Suppressor macrophage (primary cell): ENCODE data around the gene TBXT.
"Not testable (repeated sequence)": the region's sequence is repeated elsewhere in the genome, so short reads cannot be mapped to it uniquely, and the experiment has no call there.

Experiments
- DNase-seq, 4 experiments: peaks; one replicate each; pipeline ENCODE4 v3.0.0-alpha.2; 2020 to 2022

TBXT gene

GRCh38 chr6:166169549-166170421 lies 2.1 kb upstream of the TBXT start:
- DNase-seq, result no peak

DNA sequence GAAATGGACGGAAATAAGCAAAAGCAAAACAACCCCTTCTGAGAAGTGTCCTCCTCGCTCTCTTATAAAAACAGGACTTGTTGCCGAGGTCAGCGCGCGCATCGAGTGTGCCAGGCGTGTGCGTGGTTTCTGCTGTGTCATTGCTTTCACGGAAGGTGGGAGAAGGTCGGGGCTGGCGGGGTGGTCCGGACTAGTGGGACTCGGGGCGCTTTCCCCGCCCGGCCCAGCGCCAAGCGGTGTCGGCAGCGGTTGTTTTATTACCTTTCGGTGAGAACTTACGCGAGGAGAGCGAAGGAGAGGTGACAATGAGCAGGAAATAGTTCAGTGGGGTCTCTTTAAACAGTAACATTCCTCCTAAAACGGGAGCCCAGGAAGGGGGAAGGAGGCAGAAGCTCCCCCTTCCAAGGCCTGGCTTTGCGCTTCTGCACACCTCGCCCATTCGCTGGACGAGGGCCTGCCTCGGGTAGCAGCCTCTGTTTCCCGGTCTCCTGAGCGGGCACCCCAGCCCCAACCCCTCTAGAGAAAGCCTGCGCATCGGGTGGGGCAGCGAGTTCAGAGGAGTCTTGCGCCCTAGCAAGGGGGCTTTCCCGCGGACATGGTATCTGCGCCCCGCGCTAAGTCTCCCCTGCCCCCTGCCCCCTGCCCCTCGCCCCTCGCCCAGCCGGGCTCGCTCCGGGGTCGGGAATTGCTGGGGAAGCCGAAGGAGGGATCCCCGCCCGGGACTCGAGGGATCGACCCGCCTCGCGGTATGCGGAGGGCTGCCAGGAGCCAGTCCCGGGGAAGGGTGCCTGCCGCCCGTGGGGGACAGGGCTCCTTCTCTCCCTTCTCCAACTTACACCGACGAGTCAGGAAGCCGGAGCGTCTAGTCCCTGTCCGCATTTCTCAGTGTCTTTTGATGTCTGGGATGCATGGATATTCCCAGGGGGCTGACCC lies 1.2 kb upstream of the TBXT start:
- DNase-seq, result peak in 2 of 4 experiments; percentile 7 to 29

DNA sequence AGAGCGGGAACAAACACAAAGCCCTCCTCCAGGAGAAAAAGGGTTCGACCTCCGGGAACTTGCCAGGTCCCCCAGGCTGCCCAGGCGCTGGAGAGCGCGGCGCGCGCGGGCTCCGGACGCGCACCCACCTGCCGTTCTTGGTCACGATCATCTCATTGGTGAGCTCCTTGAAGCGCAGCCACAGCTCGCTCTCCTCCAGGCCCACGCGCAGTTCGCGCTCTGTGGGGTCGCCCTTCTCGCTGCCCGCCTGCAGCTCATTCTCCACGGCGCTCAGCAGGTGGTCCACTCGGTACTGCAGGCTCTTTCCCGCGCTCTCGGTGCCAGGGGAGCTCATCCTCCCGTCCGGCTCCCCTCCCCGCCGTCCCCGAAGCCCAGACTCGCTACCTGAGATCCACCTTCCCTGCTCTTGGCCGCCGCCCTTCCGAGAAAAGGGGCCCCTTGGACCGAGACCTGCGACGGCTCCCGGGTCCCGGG lies 356 bp downstream of the TBXT start:
- DNase-seq, result no peak

GRCh38 chr6:166166314-166167257 lies 1.1 kb downstream of the TBXT start:
- no peak for DNase-seq

GRCh38 chr6:166165558-166166313 lies 1.9 kb downstream of the TBXT start:
- no peak for DNase-seq

- no peak for DNase-seq
Observed at GRCh38 chr6:166162599-166163342, 4.9 kb downstream of the TBXT start.

DNA sequence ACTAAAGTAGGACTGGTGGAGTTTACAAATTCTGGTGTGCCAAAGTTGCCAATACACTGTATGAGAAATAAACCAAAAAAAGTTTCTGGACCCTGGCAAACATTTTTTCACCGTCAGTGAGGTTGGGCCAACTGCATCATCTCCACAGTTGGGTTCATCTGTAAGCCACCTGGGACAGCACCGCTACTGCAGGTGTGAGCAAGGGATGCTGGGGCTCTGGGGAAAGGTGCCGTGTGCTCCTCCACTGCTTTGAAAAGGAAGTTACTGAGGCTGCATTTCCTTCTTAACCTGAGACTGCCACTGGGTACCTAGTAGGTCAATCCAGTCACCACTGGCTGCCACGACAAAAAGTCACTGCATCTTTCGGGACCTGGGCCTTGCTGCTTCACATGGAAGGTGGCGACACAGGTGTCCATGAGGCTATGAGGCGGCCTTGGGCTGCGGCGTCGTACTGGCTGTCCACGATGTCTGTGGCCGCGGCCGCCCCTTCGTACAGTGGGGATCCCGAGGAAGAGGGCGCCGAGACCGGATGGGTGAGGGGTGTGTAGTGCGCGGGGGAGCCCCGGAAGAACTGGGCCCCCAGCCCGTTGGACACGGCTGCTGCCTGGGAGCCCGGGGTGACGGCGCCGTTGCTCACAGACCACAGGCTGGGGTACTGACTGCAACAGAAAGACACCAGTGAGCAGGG lies 9.6 kb downstream of the TBXT start:
- no peak for DNase-seq

GRCh38 chr6:166156942-166157341 lies 10.7 kb downstream of the TBXT start:
- peak in 3 of 4 experiments; percentile 22 to 32 (median 22) for DNase-seq

GRCh38 chr6:166153966-166154365 lies 13.7 kb downstream of the TBXT start:
- DNase-seq, result no peak

- no peak for DNase-seq
Observed at GRCh38 chr6:166152660-166153059, 15.0 kb downstream of the TBXT start.

DNA sequence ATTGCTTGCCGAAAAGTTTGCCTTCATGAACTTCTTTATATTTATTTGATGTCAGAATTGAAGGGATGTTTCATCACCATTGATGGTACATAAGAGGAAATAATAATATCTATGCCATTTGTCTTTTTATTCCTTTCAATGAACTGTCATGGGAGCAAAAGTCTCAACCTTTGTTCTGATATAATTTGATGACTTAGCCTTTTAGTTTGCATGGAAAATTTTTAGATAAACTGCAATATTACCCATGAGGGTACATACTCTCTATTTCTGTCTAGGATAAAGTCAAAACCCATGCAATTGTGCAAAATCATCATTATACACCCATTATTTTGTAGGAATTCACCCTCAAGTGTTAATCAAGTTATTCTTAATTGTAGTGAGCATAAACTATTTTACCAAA lies 15.9 kb downstream of the TBXT start:
- DNase-seq, result no peak

GRCh38 chr6:166145751-166146150 lies 21.9 kb downstream of the TBXT start:
- no peak for DNase-seq

GRCh38 chr6:166143011-166143410 lies 24.6 kb downstream of the TBXT start:
- DNase-seq, result no peak

DNA sequence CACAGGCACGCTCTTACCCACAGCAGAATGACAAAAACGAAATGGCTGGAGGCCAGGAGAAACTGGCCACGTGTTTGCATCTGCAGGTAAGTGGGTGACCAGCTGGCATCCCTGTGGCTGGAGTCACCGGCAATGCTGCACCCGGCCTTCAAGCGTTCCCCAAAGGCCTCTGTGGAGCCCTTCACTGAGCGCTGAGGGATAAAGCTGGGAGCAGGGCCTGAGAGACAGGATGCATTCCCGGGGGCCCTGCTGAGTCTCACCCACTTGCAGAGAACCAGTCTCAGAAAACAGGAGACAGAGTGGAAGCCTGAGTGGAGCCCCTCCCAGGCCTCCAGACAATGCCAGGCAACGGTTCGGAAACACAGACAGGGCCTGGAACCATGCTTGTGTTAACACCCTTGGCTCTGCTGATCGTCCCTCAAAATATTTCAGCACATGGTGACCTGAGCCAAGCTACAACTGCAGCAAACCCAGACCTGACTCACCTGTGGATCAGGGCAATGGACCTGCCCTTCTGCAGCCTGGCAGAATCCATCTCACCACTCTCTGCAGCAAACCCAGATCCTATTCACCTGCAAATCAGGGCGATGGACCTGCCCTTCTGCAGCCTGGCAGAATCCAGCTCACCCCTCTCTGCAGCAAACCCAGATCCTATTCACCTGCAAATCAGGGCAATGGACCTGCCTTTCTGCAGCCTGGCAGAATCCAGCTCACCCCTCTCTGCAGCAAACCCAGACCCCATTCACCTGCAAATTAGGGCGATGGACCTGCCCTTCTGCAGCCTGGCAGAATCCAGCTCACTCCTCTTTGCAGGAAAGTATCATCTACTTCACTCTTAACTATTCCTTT lies 39.8 kb downstream of the TBXT start:
- DNase-seq, result no peak

GRCh38 chr6:166123115-166123514 lies 44.5 kb downstream of the TBXT start:
- DNase-seq, result not testable (repeated sequence)

- no peak for DNase-seq
Observed at GRCh38 chr6:166121726-166122125, 45.9 kb downstream of the TBXT start.

GRCh38 chr6:166119116-166119911 lies 48.3 kb downstream of the TBXT start:
- DNase-seq, result no peak

DNA sequence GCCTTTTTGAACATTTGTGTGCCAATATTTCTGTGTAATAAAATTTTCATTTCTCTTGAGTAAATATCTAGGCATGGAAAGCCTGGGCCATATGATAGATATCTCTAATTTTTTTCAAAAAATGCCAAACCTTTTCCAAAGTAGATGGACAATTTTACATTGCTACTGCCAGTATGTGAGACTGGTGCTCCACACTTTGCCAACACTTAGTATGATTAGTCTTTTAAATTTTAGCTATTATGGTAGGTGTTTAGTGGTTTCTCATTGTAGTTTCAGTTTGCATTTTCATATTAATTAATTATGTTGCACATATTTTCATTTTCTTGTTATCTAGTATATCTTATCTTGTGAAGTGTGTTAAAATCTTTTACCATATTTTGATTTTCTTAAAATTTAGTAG lies 52.0 kb downstream of the TBXT start:
- no peak for DNase-seq
